Body of pancreas (tissue), 4 donors: Measurements from ENCODE around the gene CCDC27. TPM values are rescaled to one million over a fixed set of nuclear protein-coding genes. Genes with fewer than 3 reads are reported as not detected.

ENCODE experiments used
- ATAC-seq: fragments of 150-250 bp; one replicate; pipeline ENCODE4 v1.9.1; 2016
- DNase-seq, 4 donors: peaks; one replicate each; pipeline ENCODE4 v3.0.0-alpha.2; 2019
- H3K27ac ChIP-seq, 4 donors: fragments of 200-600 bp; sonication (generic); 1 replicate in 3 of 4; 2 replicates in 1 of 4; pipeline versions ENCODE4 v1.5.1 to v1.6.1; 2016 to 2019; ENCODE audit warnings: mild to moderate bottlenecking in 1 of 4, mixed read lengths in 1 of 4, moderate library complexity in 1 of 4
- H3K27me3 ChIP-seq, 2 donors: fragments of 200-600 bp; sonication (generic); one replicate each; pipeline ENCODE4 v1.6.0; 2016; ENCODE audit warnings: mild to moderate bottlenecking in 1 of 2
- H3K36me3 ChIP-seq, 2 donors: fragments of 200-600 bp; sonication (generic); replicated peaks in 1 of 2; 2 replicates each; pipeline ENCODE4 v1.5.1; 2016; ENCODE audit warnings: low read depth in 2 of 2; ENCODE audit not compliant: insufficient read depth in 1 of 2
- H3K4me1 ChIP-seq: fragments of 200-600 bp; sonication (generic); one replicate; pipeline ENCODE4 v1.6.0; 2016
- H3K4me3 ChIP-seq, 2 donors: fragments of 200-600 bp; sonication (generic); 1 replicate in 1 of 2; 2 replicates in 1 of 2; pipeline ENCODE4 v1.5.1; 2016 to 2019
- H3K9me3 ChIP-seq, 3 donors: fragments of 200-600 bp; sonication (generic); 1 replicate in 2 of 3; 2 replicates in 1 of 3; pipeline ENCODE4 v1.5.1; 2016
- POLR2A ChIP-seq, 3 donors: fragments of 450-650 bp; IDR thresholded peaks; one replicate each; pipeline ENCODE4 v1.6.1; 2016; ENCODE audit warnings: antibody characterized with exemption in 3 of 3, mild to moderate bottlenecking in 2 of 3
- WGBS, 2 donors: methylation state at CpG; one replicate each; pipeline ENCODE4 v1.1.5; 2017; 5-methylcytosine and 5-hydroxymethylcytosine counted together
- intact Hi-C: fragments of 100-400 bp; cut with DNase I; formaldehyde crosslinking; loops from one replicate; pipeline ENCODE4 v1.15.1; 2023
- total RNA-seq, 2 donors: library from RNA; depleted of rRNA; stranded (reverse); fragments of >200 nt; gene quantifications; one replicate each; pipeline ENCODE4 v1.1.0, GENCODE V29; 2016
- TF ChIP-seq, protein P1 (sequence below), 7 experiments: fragments of 450-650 bp in 4 of 7; fragments of 200-600 bp in 3 of 7; sonication (generic) in 3 of 7; IDR thresholded peaks; one replicate each; pipeline ENCODE4 v1.5.1; 2016 to 2019; ENCODE audit warnings: antibody characterized with exemption in 7 of 7

CCDC27 gene
- total RNA-seq, 2 donors from 2014 or later, result not detected

DNA sequence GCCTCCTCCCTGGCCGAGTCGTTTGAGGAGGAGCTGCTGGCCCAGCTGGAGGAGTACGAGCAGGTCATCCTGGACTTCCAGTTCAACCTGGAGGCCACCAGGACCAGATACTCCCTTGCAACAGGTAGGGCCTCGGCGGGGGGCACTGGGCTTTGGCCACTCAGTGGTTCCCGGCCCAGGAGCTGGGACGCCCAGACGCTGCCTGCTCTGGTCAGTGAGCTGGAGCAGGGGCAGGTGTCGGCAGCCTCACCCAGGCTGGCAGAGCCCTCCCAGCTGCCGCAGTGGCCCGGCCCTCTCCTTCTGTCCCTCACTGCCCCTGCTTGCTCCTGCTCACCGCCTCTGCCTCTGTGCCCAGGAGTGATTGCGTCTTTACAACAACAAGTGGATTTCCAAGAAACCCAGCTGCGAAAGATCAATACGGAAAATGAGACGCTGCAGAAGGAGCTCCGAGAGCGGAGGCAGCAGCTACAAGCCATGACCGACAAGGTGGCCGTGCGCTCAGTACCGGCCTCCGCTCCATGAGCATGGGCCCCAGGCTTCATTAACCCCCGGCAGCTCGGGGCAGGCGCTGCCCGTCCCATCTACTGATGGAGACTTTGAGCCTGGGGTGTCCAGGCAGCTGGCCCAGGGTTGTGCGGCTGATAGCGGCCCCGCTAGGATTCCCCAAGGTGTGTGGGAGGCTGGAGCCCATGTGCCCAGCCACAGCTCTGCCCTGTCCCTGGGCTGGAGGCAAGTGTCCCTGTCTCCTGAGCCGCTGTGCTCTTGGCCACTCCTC, 11.3 kb downstream of the CCDC27 start:
- Histone ChIP-seq H3K27me3 (no peaks in the 10 kb centered on the region), H3K36me3 (no peaks in the 10 kb centered on the region), H3K9me3 (no peaks in the 10 kb centered on the region), H3K4me1 (peaks cover 17% of the 10 kb centered on the region), H3K27ac (no peak overlapping the region), H3K4me3 (no peak overlapping the region)
- 55 to 60% methylated on average over 13 to 23 of the region's 31 CpGs for WGBS, 2 donors
- intact Hi-C loops, result no loop called here
- no peak for DNase-seq
- TF ChIP-seq, protein P1, sequence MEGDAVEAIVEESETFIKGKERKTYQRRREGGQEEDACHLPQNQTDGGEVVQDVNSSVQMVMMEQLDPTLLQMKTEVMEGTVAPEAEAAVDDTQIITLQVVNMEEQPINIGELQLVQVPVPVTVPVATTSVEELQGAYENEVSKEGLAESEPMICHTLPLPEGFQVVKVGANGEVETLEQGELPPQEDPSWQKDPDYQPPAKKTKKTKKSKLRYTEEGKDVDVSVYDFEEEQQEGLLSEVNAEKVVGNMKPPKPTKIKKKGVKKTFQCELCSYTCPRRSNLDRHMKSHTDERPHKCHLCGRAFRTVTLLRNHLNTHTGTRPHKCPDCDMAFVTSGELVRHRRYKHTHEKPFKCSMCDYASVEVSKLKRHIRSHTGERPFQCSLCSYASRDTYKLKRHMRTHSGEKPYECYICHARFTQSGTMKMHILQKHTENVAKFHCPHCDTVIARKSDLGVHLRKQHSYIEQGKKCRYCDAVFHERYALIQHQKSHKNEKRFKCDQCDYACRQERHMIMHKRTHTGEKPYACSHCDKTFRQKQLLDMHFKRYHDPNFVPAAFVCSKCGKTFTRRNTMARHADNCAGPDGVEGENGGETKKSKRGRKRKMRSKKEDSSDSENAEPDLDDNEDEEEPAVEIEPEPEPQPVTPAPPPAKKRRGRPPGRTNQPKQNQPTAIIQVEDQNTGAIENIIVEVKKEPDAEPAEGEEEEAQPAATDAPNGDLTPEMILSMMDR (IDR thresholded peaks at IDR 0.05), result no peak
- no peak for TF ChIP-seq POLR2A (IDR thresholded peaks at IDR 0.05)
- no peak for ATAC-seq

DNA sequence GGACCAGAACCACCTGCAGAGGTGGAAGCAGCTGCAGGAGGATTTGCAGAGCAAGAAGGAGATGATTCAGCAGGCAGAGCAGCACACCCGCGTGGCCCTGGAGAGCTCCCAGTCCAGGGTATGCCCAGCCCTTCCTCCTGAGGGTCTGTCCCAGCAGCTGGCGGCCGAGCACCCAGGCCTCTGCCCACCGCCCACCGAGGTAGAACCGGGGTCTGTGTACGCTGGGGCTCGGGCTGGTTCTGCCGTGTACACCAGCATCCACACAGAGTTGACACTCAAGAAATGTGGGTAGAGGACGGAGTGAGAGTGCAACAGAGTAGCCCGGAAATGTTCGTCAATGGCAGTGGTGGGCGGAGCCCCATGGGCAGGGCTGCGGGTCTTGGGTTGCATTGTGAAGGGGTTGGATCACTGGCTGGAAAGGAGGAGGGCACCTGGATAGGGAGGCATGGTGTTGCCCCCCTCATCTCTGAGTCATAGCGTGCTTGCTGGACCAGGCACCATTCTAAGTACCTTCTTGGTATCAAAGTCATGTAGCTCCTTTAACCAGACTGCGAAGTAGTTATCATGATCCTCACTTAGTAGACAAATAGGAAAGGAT, 15.2 kb downstream of the CCDC27 start:
- H3K36me3 ChIP-seq, result no peaks in the 10 kb centered on the region
- intact Hi-C loops, result no loop called here
- no peak for DNase-seq

DNA sequence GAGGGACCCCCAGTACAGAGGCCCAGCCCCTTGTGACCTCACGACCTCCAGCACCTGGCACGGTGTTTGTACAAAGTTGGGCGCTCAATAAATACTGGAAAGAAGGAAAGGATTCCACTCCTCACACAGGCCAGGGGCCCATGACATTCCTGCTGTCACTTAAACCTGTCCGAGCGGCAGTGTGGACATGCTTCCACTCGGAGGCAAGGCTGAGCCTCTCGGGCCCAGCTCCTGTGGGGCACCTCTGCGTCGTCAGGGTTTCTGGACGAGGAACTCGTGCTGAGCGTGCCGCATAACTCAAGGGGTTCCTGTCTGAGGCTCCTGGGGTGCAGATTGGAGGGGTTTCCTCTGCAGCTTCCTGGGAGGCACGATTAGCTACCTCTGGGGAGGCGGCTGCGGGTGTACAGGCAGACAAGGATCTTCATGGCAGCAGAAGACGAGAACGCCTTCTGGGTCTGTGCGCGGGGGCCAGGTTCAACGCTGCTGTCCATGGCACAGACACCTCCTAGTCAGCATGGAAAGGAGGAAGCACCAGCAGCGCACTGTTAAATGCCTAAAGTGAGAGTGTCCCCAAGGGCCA, 16.7 kb downstream of the CCDC27 start:
- H3K36me3 ChIP-seq, result no peaks in the 10 kb centered on the region
- H3K27ac ChIP-seq, result no peak overlapping the region
- TF ChIP-seq POLR2A (IDR thresholded peaks at IDR 0.05), result no peak
- TF ChIP-seq, protein P1 (IDR thresholded peaks at IDR 0.05), result no peak
- intact Hi-C loops, result no loop called here
- H3K4me1 ChIP-seq, result peaks cover 41% of the 10 kb centered on the region
- no peak overlapping the region for H3K4me3 ChIP-seq
- no peak for ATAC-seq
- H3K27me3 ChIP-seq, result no peaks in the 10 kb centered on the region
- no peak for DNase-seq
- no peaks in the 10 kb centered on the region for H3K9me3 ChIP-seq
- 84 to 88% methylated on average over 7 to 22 of the region's 22 CpGs for WGBS, 2 donors

More for the DNA sequence above, 15.2 kb downstream of the CCDC27 start:
- no peak for ATAC-seq
- H3K27ac ChIP-seq, result no peak overlapping the region
- peaks cover 31% of the 10 kb centered on the region for H3K4me1 ChIP-seq
- 80 to 88% methylated on average over 13 to 17 of the region's 17 CpGs for WGBS, 2 donors
- TF ChIP-seq, protein P1 (IDR thresholded peaks at IDR 0.05), result no peak
- no peak for TF ChIP-seq POLR2A (IDR thresholded peaks at IDR 0.05)
- no peaks in the 10 kb centered on the region for H3K27me3 ChIP-seq
- H3K9me3 ChIP-seq, result no peaks in the 10 kb centered on the region
- H3K4me3 ChIP-seq, result no peak overlapping the region

DNA sequence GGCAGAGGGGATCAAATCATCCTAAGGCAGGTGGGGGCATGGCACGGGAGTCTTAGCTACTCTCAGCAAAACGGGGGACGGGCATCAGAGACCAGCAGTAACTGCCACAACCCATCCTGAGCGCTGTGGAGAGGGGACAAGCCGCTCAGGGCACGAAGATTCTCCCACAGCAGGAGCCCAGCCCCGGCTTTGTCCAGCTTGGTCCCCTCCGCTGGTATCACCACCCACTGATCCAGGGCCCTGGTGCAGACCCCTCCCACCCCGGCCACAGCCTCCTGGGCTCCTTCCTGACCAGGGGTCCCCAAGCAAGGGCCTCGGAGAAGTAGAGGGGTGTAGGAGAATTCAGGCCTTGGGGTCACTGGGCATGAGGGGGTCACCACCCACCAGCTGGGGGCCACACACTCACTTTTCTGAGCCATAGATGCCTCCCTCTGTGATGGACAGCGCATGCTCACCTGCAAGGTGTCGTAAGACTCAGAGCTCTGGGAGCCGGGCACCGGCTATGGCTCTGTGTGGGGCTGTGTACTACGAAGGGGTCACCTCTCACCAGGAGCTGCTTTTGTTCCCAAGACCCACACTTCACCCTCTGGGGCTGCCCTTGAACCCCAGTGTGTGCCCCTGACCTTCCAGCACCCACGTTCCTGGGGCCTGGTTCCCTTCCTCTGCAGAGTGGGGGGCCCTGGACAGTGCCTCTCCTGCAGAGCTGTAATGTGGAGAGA, 18.0 kb downstream of the CCDC27 start:
- H3K9me3 ChIP-seq, result no peaks in the 10 kb centered on the region
- no peak for TF ChIP-seq POLR2A (IDR thresholded peaks at IDR 0.05)
- TF ChIP-seq, protein P1 (IDR thresholded peaks at IDR 0.05), result no peak
- 84 to 91% methylated on average over 13 to 16 of the region's 16 CpGs for WGBS, 2 donors
- no peak for ATAC-seq
- no peaks in the 10 kb centered on the region for H3K36me3 ChIP-seq
- peaks cover 48% of the 10 kb centered on the region for H3K4me1 ChIP-seq
- intact Hi-C loops, result no loop called here
- no peak overlapping the region for H3K4me3 ChIP-seq
- DNase-seq, result no peak
- no peaks in the 10 kb centered on the region for H3K27me3 ChIP-seq
- no peak overlapping the region for H3K27ac ChIP-seq
